ENCODE data around the gene DOK1.

DNA sequence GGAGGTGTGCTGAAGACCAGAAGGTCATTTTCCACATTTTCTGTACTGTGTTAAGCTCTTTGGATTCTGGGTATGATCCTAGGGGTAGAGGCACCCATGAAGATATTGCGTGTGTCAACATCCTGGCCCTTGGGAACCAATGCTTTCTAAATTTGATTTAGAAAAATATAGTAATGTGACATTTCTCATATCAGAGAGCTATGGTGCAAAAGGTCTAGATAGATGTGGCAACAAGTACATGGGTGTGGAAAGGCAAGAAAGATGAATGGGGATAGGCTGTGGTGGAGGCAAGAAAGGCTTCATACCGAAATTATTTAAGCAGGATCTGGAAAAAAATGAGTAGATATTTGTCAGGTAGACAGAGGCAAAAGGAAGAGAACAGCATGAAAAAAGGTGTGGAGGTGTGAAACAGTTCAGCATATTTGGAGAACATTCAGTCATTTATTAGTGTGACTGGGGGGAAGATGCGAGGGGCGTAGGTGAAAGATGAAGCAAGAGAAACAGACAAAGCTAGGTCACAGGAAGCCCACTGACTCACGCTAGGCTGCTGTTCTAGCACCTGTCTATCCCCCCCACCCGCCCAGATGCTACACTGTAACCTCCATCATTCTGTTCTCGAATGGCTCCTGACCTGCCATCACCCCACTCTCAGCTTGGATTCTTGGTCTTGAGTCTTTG is 11.7 kb downstream of the DOK1 start:
- TF ChIP-seq, protein P1, sequence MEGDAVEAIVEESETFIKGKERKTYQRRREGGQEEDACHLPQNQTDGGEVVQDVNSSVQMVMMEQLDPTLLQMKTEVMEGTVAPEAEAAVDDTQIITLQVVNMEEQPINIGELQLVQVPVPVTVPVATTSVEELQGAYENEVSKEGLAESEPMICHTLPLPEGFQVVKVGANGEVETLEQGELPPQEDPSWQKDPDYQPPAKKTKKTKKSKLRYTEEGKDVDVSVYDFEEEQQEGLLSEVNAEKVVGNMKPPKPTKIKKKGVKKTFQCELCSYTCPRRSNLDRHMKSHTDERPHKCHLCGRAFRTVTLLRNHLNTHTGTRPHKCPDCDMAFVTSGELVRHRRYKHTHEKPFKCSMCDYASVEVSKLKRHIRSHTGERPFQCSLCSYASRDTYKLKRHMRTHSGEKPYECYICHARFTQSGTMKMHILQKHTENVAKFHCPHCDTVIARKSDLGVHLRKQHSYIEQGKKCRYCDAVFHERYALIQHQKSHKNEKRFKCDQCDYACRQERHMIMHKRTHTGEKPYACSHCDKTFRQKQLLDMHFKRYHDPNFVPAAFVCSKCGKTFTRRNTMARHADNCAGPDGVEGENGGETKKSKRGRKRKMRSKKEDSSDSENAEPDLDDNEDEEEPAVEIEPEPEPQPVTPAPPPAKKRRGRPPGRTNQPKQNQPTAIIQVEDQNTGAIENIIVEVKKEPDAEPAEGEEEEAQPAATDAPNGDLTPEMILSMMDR (IDR thresholded peaks at IDR 0.05; ENCODE audit: low read length), result no peak
- TF ChIP-seq EZH2 (IDR thresholded peaks at IDR 0.05; ENCODE audit: borderline replicate concordance, low read length), result no peak

Measured in OCI-LY1 (cell line).